Cardiac septum (tissue), 1 donor: Measurements from ENCODE around the gene COPS6. TPM values are rescaled to one million over a fixed set of nuclear protein-coding genes. Genes with fewer than 3 reads are reported as not detected.
A peak's percentile ranks its signal among the peaks of the same experiment; 100 is the strongest.
"Not testable (repeated sequence)": the region's sequence is repeated elsewhere in the genome, so short reads cannot be mapped to it uniquely, and the experiment has no call there.

ENCODE experiments used
- DNase-seq: peaks from one replicate; pipeline ENCODE4 v3.0.0-alpha.2; 2020; ENCODE audit warnings: low spot score
- intact Hi-C: fragments of 100-400 bp; cut with DNase I; formaldehyde crosslinking; loops from one replicate; pipeline ENCODE4 v1.14.0; 2022
- total RNA-seq: library from RNA; stranded (reverse); fragmentation: NEBNext Ultra II Directional; extraction: Animal tissue kit (Norgen Biotek cat#: 25700); gene quantifications from one replicate; pipeline ENCODE4 v1.2.1, GENCODE V29; 2021
- donor health status: DM: no; HTN: no; CAD: no.

Gene COPS6
- total RNA-seq, 1 donor from 2014 or later: 86.4 TPM

- no peak for DNase-seq
- intact Hi-C loops: no loop called here
Measured at GRCh38 chr7:100120733-100121036, 31.9 kb downstream of the COPS6 start.

GRCh38 chr7:100122067-100122466 is 33.3 kb downstream of the COPS6 start:
- DNase-seq: no peak
- intact Hi-C loops: no loop called here

- no peak for DNase-seq
Measured at GRCh38 chr7:100122568-100122967, 33.8 kb downstream of the COPS6 start.

GRCh38 chr7:100124301-100125230 is 35.8 kb downstream of the COPS6 start:
- DNase-seq: no peak
- intact Hi-C loops: loop anchor here (5.0 kb wide), 2 partner anchors 37 to 132 kb away; partner anchors contain the start of gene COPS6

More at GRCh38 chr7:100122568-100122967, 33.8 kb downstream of the COPS6 start:
- intact Hi-C loops: no loop called here

- intact Hi-C loops: loop anchor here (2.0 to 5.0 kb wide), 3 partner anchors 26 to 134 kb away; partner anchors contain the start of genes AP4M1, COPS6 and MCM7
- no peak for DNase-seq
Measured at GRCh38 chr7:100126239-100126930, 37.6 kb downstream of the COPS6 start.

GRCh38 chr7:100126931-100127865 is 38.4 kb downstream of the COPS6 start, which contains the start of gene MBLAC1:
MBLAC1 (plus strand) TSS chr7:100126967; CDS start chr7:100127396, 429 bp downstream.
- intact Hi-C loops: loop anchor here (1.0 to 5.0 kb wide), 4 partner anchors 8 to 135 kb away; partner anchors contain the start of genes AP4M1, CNPY4, COPS6 and MCM7
- peak; percentile 95 for DNase-seq

- intact Hi-C loops: loop anchor here (1.0 to 5.0 kb wide), 4 partner anchors 9 to 136 kb away; partner anchors contain the start of genes AP4M1, CNPY4, COPS6 and MCM7
- no peak for DNase-seq
Measured at GRCh38 chr7:100127866-100128636, 39.3 kb downstream of the COPS6 start.

GRCh38 chr7:100128637-100128963 is 39.8 kb downstream of the COPS6 start:
- no peak for DNase-seq
- intact Hi-C loops: loop anchor here (5.0 kb wide), 2 partner anchors 41 to 136 kb away; partner anchors contain the start of gene COPS6

- DNase-seq: not testable (repeated sequence)
Measured at GRCh38 chr7:100130220-100130607, 41.4 kb downstream of the COPS6 start.

GRCh38 chr7:100130608-100131453 is 42.1 kb downstream of the COPS6 start:
- DNase-seq: peak; percentile 90
- intact Hi-C loops: loop anchor here (10.0 kb wide), 1 partner anchor 214 kb away; no protein-coding TSS in a partner anchor

More at GRCh38 chr7:100130220-100130607, 41.4 kb downstream of the COPS6 start:
- intact Hi-C loops: loop anchor here (10.0 kb wide), 1 partner anchor 215 kb away; no protein-coding TSS in a partner anchor

- no peak for DNase-seq
- intact Hi-C loops: loop anchor here (2.0 to 10.0 kb wide), 2 partner anchors 85 to 213 kb away; no protein-coding TSS in a partner anchor
Measured at GRCh38 chr7:100132126-100132525, 43.4 kb downstream of the COPS6 start.

GRCh38 chr7:100132697-100133151 is 44.0 kb downstream of the COPS6 start:
- intact Hi-C loops: loop anchor here (2.0 to 10.0 kb wide), 2 partner anchors 84 to 212 kb away; no protein-coding TSS in a partner anchor
- DNase-seq: peak; percentile 79

- intact Hi-C loops: loop anchor here (10.0 kb wide), 1 partner anchor 207 kb away; no protein-coding TSS in a partner anchor
Measured at GRCh38 chr7:100137851-100138760, 49.3 kb downstream of the COPS6 start.

GRCh38 chr7:100141555-100141949 is 52.8 kb downstream of the COPS6 start:
- intact Hi-C loops: no loop called here
- no peak for DNase-seq

More at GRCh38 chr7:100137851-100138760, 49.3 kb downstream of the COPS6 start:
- DNase-seq: no peak
